Colonic mucosa (tissue), 4 donors: Measurements from ENCODE around the gene CCDC192. TPM values are rescaled to one million over a fixed set of nuclear protein-coding genes. Genes with fewer than 3 reads are reported as not detected.
A peak's percentile ranks its signal among the peaks of the same experiment; 100 is the strongest.

Experiments used
- DNase-seq: peaks from one replicate; pipeline ENCODE4 v3.0.0-alpha.2; 2020
- H3K27ac ChIP-seq: fragments of 200-600 bp; one replicate; pipeline ENCODE4 v1.8.0; 2021
- H3K27me3 ChIP-seq: fragments of 200-600 bp; one replicate; pipeline ENCODE4 v1.8.0; 2021
- H3K36me3 ChIP-seq: fragments of 200-600 bp; one replicate; pipeline ENCODE4 v1.8.0; 2021
- H3K4me1 ChIP-seq: fragments of 200-600 bp; one replicate; pipeline ENCODE4 v1.8.0; 2021; ENCODE audit warnings: mild to moderate bottlenecking
- H3K4me3 ChIP-seq: fragments of 200-600 bp; one replicate; pipeline ENCODE4 v1.8.0; 2021
- H3K9ac ChIP-seq, 2 donors: one replicate each; pipeline ENCODE4 v1.7.0; 2013; ENCODE audit warnings: control low read depth in 2 of 2, low read depth in 2 of 2, low read length in 2 of 2
- H3K9me3 ChIP-seq: fragments of 200-600 bp; one replicate; pipeline ENCODE4 v1.8.0; 2021
- intact Hi-C: fragments of 100-400 bp; cut with DNase I; formaldehyde crosslinking; loops from one replicate; pipeline ENCODE4 v1.14.1; 2022
- total RNA-seq, 2 donors: library from RNA; stranded (reverse); fragmentation: NEBNext Ultra II Directional in 1 of 2; extraction: Animal tissue kit (Norgen Biotek cat#: 25700) in 1 of 2; gene quantifications; one replicate each; pipeline ENCODE4 v1.2.1, GENCODE V29; 2021
- TF ChIP-seq, protein P1 (sequence below): fragments of 200-600 bp; IDR thresholded peaks from one replicate; pipeline ENCODE4 v1.8.0; 2022; ENCODE audit warnings: antibody characterized with exemption, mild to moderate bottlenecking
- donor health status: healthy.
- donor health status: DM: no; HTN: no; CAD: no.
- donor health status: DM: no; HTN: no; CAD: no.

Gene CCDC192
- total RNA-seq, 2 donors from 2014 or later = not detected

DNA sequence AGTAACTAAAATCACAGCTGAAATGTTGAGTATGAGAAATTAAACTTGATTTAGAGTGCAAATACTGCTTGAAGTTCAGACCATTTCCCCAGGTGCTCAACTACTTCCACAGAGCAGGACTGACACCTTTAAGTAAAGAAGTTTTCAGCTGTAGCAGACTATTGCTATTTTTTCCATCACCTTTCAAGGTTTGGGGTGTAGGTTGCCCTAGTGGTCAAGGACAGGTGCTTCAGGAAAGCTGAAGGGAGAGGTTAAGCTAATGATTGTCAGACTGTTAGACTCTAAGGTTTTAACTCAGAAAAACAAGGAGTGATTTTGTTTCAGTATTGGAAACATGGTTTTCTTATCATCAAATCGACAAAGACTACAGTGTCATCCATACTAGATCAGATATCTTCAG lies 162.1 kb downstream of the CCDC192 start:
- intact Hi-C loops = no loop called here
- no peak for DNase-seq
- TF ChIP-seq, protein P1, sequence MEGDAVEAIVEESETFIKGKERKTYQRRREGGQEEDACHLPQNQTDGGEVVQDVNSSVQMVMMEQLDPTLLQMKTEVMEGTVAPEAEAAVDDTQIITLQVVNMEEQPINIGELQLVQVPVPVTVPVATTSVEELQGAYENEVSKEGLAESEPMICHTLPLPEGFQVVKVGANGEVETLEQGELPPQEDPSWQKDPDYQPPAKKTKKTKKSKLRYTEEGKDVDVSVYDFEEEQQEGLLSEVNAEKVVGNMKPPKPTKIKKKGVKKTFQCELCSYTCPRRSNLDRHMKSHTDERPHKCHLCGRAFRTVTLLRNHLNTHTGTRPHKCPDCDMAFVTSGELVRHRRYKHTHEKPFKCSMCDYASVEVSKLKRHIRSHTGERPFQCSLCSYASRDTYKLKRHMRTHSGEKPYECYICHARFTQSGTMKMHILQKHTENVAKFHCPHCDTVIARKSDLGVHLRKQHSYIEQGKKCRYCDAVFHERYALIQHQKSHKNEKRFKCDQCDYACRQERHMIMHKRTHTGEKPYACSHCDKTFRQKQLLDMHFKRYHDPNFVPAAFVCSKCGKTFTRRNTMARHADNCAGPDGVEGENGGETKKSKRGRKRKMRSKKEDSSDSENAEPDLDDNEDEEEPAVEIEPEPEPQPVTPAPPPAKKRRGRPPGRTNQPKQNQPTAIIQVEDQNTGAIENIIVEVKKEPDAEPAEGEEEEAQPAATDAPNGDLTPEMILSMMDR = no peak
- Histone ChIP-seq H3K4me1 (peaks cover 5% of the 10 kb centered on the region), H3K27ac (no peak overlapping the region), H3K9me3 (no peaks in the 10 kb centered on the region), H3K9ac (peak overlapping the region in 1 of 2 donors; percentile 35), H3K27me3 (no peaks in the 10 kb centered on the region), H3K4me3 (no peak overlapping the region), H3K36me3 (no peaks in the 10 kb centered on the region)

- TF ChIP-seq, protein P1 = no peak
- intact Hi-C loops = no loop called here
- H3K9me3 ChIP-seq = no peaks in the 10 kb centered on the region
Measured at GRCh38 chr5:127867022-127867783, 164.0 kb downstream of the CCDC192 start.

GRCh38 chr5:127870914-127871313 lies 167.7 kb downstream of the CCDC192 start:
- no peak overlapping the region for H3K27ac ChIP-seq
- TF ChIP-seq, protein P1 = no peak

More at GRCh38 chr5:127867022-127867783, 164.0 kb downstream of the CCDC192 start:
- no peak for DNase-seq
- peaks cover 5% of the 10 kb centered on the region for H3K4me1 ChIP-seq
- H3K36me3 ChIP-seq = no peaks in the 10 kb centered on the region
- peak overlapping the region in 1 of 2 donors; percentile 57 for H3K9ac ChIP-seq
- H3K27ac ChIP-seq = peak overlapping the region; percentile 20
- H3K27me3 ChIP-seq = no peaks in the 10 kb centered on the region
- no peak overlapping the region for H3K4me3 ChIP-seq

DNA sequence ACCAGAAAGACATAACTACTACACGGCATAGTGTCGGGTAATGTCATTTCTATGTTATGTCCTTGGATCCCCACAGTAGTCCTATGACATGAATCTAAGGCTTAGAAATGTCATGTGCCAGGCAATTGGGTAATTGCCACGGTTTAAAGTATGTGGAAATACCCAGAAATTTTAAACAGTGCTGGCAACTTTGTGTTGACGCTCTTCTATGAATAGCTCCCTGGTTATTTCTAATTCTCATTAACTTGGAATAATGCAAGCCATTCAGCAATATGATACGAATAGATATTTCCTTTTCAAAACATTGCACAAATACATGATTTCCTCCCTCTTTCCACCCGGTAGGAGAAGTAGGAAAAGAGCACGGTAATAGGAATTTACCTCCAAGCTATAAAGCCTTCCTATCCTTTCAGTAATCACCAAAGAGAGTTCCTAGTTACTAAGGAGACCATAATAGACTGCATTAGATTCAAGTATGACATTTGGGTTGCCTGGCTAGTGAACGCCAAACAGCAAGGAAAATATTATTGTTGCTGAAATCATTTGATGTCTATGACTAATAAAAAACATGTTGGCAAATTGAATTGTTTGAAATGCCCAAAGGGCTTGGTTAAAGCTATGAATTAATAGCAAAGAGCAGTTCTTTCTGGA lies 168.4 kb downstream of the CCDC192 start:
- TF ChIP-seq, protein P1 = no peak
- H3K27me3 ChIP-seq = no peaks in the 10 kb centered on the region
- no peak overlapping the region for H3K9ac ChIP-seq
- H3K9me3 ChIP-seq = no peaks in the 10 kb centered on the region
- no peak overlapping the region for H3K4me3 ChIP-seq
- no peak for DNase-seq
- no peak overlapping the region for H3K27ac ChIP-seq
- H3K36me3 ChIP-seq = no peaks in the 10 kb centered on the region
- H3K4me1 ChIP-seq = peaks cover 3% of the 10 kb centered on the region
- intact Hi-C loops = loop anchor here (10.0 kb wide), 3 partner anchors 117 to 307 kb away; partner anchors contain the start of gene SLC12A2

More at GRCh38 chr5:127870914-127871313, 167.7 kb downstream of the CCDC192 start:
- peak; percentile 53 for DNase-seq
- H3K9ac ChIP-seq = no peak overlapping the region
- no peaks in the 10 kb centered on the region for H3K36me3 ChIP-seq
- no peaks in the 10 kb centered on the region for H3K9me3 ChIP-seq
- H3K4me1 ChIP-seq = peaks cover 3% of the 10 kb centered on the region
- H3K4me3 ChIP-seq = no peak overlapping the region
- no peaks in the 10 kb centered on the region for H3K27me3 ChIP-seq
- intact Hi-C loops = loop anchor here (10.0 kb wide), 3 partner anchors 116 to 306 kb away; partner anchors contain the start of gene SLC12A2

GRCh38 chr5:127872494-127872893 lies 169.3 kb downstream of the CCDC192 start:
- no peaks in the 10 kb centered on the region for H3K9me3 ChIP-seq
- no peaks in the 10 kb centered on the region for H3K27me3 ChIP-seq
- H3K4me3 ChIP-seq = no peak overlapping the region
- TF ChIP-seq, protein P1 = no peak
- no peaks in the 10 kb centered on the region for H3K36me3 ChIP-seq
- peaks cover 3% of the 10 kb centered on the region for H3K4me1 ChIP-seq
- DNase-seq = no peak
- H3K27ac ChIP-seq = no peak overlapping the region
- intact Hi-C loops = loop anchor here (10.0 kb wide), 3 partner anchors 118 to 308 kb away; partner anchors contain the start of gene SLC12A2
- no peak overlapping the region for H3K9ac ChIP-seq
